ENCODE data around the gene SYTL2.
A peak's percentile ranks its signal among the peaks of the same experiment; 100 is the strongest.
"Not testable (repeated sequence)": the region's sequence is repeated elsewhere in the genome, so short reads cannot be mapped to it uniquely, and the experiment has no call there.

SYTL2 gene

GRCh38 chr11:85694385-85694980 is 116.5 kb downstream of the SYTL2 start:
- no peak for DNase-seq (ENCODE audit: low read depth in 2 of 2)

GRCh38 chr11:85685820-85686459 is 125.0 kb downstream of the SYTL2 start, which contains the start of gene CCDC89:
CCDC89 (minus strand) TSS chr11:85686195; CDS start chr11:85686130, 65 bp downstream.
- no peak for DNase-seq (ENCODE audit: low read depth in 2 of 2)

- no peak for DNase-seq (ENCODE audit: low read depth in 2 of 2)
Observed at GRCh38 chr11:85685125-85685819, 125.7 kb downstream of the SYTL2 start.

GRCh38 chr11:85682330-85683305 is 128.3 kb downstream of the SYTL2 start:
- peak; percentile 37 to 51 for DNase-seq (ENCODE audit: low read depth in 2 of 2)

- no peak for DNase-seq (ENCODE audit: low read depth in 2 of 2)
Observed at GRCh38 chr11:85680897-85681296, 130.0 kb downstream of the SYTL2 start.

- no peak for DNase-seq (ENCODE audit: low read depth in 2 of 2)
Observed at GRCh38 chr11:85679576-85679975, 131.4 kb downstream of the SYTL2 start.

- DNase-seq (ENCODE audit: low read depth in 2 of 2): no peak
Observed at GRCh38 chr11:85673393-85673792, 137.5 kb downstream of the SYTL2 start.

GRCh38 chr11:85672105-85672902 is 138.6 kb downstream of the SYTL2 start:
- DNase-seq (ENCODE audit: low read depth in 2 of 2): no peak

- DNase-seq (ENCODE audit: low read depth in 2 of 2): not testable (repeated sequence)
Observed at GRCh38 chr11:85670949-85671663, 139.8 kb downstream of the SYTL2 start.

- no peak for DNase-seq (ENCODE audit: low read depth in 2 of 2)
Observed at GRCh38 chr11:85668157-85668556, 142.8 kb downstream of the SYTL2 start.

GRCh38 chr11:85666687-85667086 is 144.3 kb downstream of the SYTL2 start:
- DNase-seq (ENCODE audit: low read depth in 2 of 2): no peak

GRCh38 chr11:85665733-85666132 is 145.2 kb downstream of the SYTL2 start:
- no peak for DNase-seq (ENCODE audit: low read depth in 2 of 2)

- DNase-seq (ENCODE audit: low read depth in 2 of 2): peak; percentile 92
Observed at GRCh38 chr11:85664615-85665481, 146.1 kb downstream of the SYTL2 start, which contains the start of gene CREBZF. CREBZF (minus strand) TSS chr11:85665129; CDS start chr11:85664875, 254 bp downstream.

GRCh38 chr11:85663753-85664614 is 147.0 kb downstream of the SYTL2 start:
- peak; percentile 68 to 77 for DNase-seq (ENCODE audit: low read depth in 2 of 2)

GRCh38 chr11:85663080-85663752 is 147.7 kb downstream of the SYTL2 start:
- DNase-seq (ENCODE audit: low read depth in 2 of 2): no peak

GRCh38 chr11:85661972-85662664 is 148.8 kb downstream of the SYTL2 start:
- no peak for DNase-seq (ENCODE audit: low read depth in 2 of 2)

- no peak for DNase-seq (ENCODE audit: low read depth in 2 of 2)
Observed at GRCh38 chr11:85658180-85658579, 152.8 kb downstream of the SYTL2 start.
